Muscle of leg (tissue), 11 donors: ENCODE measurements around the gene SART1. TPM values are rescaled to one million over a fixed set of nuclear protein-coding genes. Genes with fewer than 3 reads are reported as not detected.

Source experiments
- DNase-seq: peaks from one replicate; pipeline ENCODE4 v3.0.0; 2013
- H3K27ac ChIP-seq: one replicate; pipeline ENCODE4 v1.5.1; 2013; ENCODE audit warnings: mild to moderate bottlenecking, low read length, control low read depth
- H3K27me3 ChIP-seq: one replicate; pipeline ENCODE4 v1.6.1; 2013; ENCODE audit warnings: low read length; ENCODE audit not compliant: control insufficient read depth, insufficient read depth
- H3K36me3 ChIP-seq: one replicate; pipeline ENCODE4 v1.6.1; 2013; ENCODE audit warnings: low read length; ENCODE audit not compliant: control insufficient read depth, insufficient read depth
- H3K4me1 ChIP-seq: one replicate; pipeline ENCODE4 v1.6.1; 2013; ENCODE audit warnings: low read length; ENCODE audit not compliant: control insufficient read depth, insufficient read depth
- H3K4me3 ChIP-seq: one replicate; pipeline ENCODE4 v1.5.1; 2013; ENCODE audit warnings: low read length, control low read depth
- H3K9me3 ChIP-seq: replicated peaks from 2 replicates; pipeline ENCODE4 v1.6.1; 2013; ENCODE audit warnings: low read depth, low read length; ENCODE audit not compliant: control insufficient read depth
- WGBS: methylation state at CpG from one replicate; pipeline ENCODE4 v1.1.5; 2013; ENCODE audit warnings: missing lambda C conversion rate; ENCODE audit not compliant: insufficient coverage; 5-methylcytosine and 5-hydroxymethylcytosine counted together
- polyA plus RNA-seq, 8 donors: library from polyadenylated mRNA; unstranded; fragments of 120-200 nt; gene quantifications; one replicate each; pipeline versions ENCODE4 v1.2.1 to v1.2.3, GENCODE V29; 2013; ENCODE audit warnings: inconsistent platforms in 1 of 8, low replicate concordance in 1 of 8; ENCODE audit not compliant: insufficient read length in 8 of 8, insufficient read depth in 1 of 8
- total RNA-seq: library from RNA; stranded (reverse); fragments of 120-200 nt; gene quantifications from one replicate; pipeline ENCODE4 v1.2.4, GENCODE V29; 2013

SART1 gene
- total and polyA plus RNA-seq, 9 donors: 27.6 to 52.3 (median 42.8) TPM

GRCh38 chr11:65928667-65929066, 32.9 kb upstream of the SART1 start:
- Histone ChIP-seq H3K36me3 (no peaks in the 10 kb centered on the region), H3K27ac (no peak overlapping the region), H3K4me1 (no peaks in the 10 kb centered on the region), H3K9me3 (no peaks in the 10 kb centered on the region), H3K27me3 (no peaks in the 10 kb centered on the region), H3K4me3 (no peak overlapping the region)
- WGBS: 80% methylated on average over 4 of the region's 6 CpGs
- no peak for DNase-seq

GRCh38 chr11:65931773-65932557, 29.6 kb upstream of the SART1 start:
- Histone ChIP-seq H3K4me1 (no peaks in the 10 kb centered on the region), H3K27ac (no peak overlapping the region), H3K27me3 (no peaks in the 10 kb centered on the region), H3K9me3 (no peaks in the 10 kb centered on the region), H3K4me3 (no peak overlapping the region), H3K36me3 (no peaks in the 10 kb centered on the region)
- WGBS: 60% methylated on average over 9 of the region's 13 CpGs
- no peak for DNase-seq

- H3K36me3 ChIP-seq: no peaks in the 10 kb centered on the region
- no peaks in the 10 kb centered on the region for H3K4me1 ChIP-seq
- no peak overlapping the region for H3K4me3 ChIP-seq
- no peaks in the 10 kb centered on the region for H3K9me3 ChIP-seq
- H3K27me3 ChIP-seq: no peaks in the 10 kb centered on the region
- no peak for DNase-seq
- 44% methylated on average over 7 of the region's 9 CpGs for WGBS
- no peak overlapping the region for H3K27ac ChIP-seq
Observed at GRCh38 chr11:65932558-65932919, 29.0 kb upstream of the SART1 start.

- no peaks in the 10 kb centered on the region for H3K27me3 ChIP-seq
- WGBS: no CpG with 5 or more reads among the region's 4 CpGs
- H3K4me1 ChIP-seq: no peaks in the 10 kb centered on the region
- no peak overlapping the region for H3K4me3 ChIP-seq
- no peaks in the 10 kb centered on the region for H3K9me3 ChIP-seq
- no peak for DNase-seq
- H3K27ac ChIP-seq: no peak overlapping the region
- no peaks in the 10 kb centered on the region for H3K36me3 ChIP-seq
Observed at GRCh38 chr11:65934014-65934413, 27.5 kb upstream of the SART1 start.

GRCh38 chr11:65937766-65938165, 23.8 kb upstream of the SART1 start:
- no peak overlapping the region for H3K4me3 ChIP-seq
- DNase-seq: no peak
- peaks cover 6% of the 10 kb centered on the region for H3K27me3 ChIP-seq
- no peak overlapping the region for H3K27ac ChIP-seq
- H3K4me1 ChIP-seq: no peaks in the 10 kb centered on the region
- H3K9me3 ChIP-seq: no peaks in the 10 kb centered on the region
- WGBS: 71% methylated on average over 2 of the region's 4 CpGs
- H3K36me3 ChIP-seq: no peaks in the 10 kb centered on the region

- H3K27me3 ChIP-seq: peaks cover 6% of the 10 kb centered on the region
- H3K4me1 ChIP-seq: no peaks in the 10 kb centered on the region
- WGBS: 75% methylated on average over 7 of the region's 9 CpGs
- H3K9me3 ChIP-seq: no peaks in the 10 kb centered on the region
- H3K36me3 ChIP-seq: no peaks in the 10 kb centered on the region
- DNase-seq: no peak
- no peak overlapping the region for H3K27ac ChIP-seq
- H3K4me3 ChIP-seq: no peak overlapping the region
Observed at GRCh38 chr11:65941720-65942310, 19.7 kb upstream of the SART1 start.

- Histone ChIP-seq H3K27me3 (peaks cover 6% of the 10 kb centered on the region), H3K9me3 (no peaks in the 10 kb centered on the region), H3K4me1 (no peaks in the 10 kb centered on the region), H3K4me3 (no peak overlapping the region), H3K27ac (no peak overlapping the region), H3K36me3 (no peaks in the 10 kb centered on the region)
- no peak for DNase-seq
- 77% methylated on average over 6 of the region's 7 CpGs for WGBS
Observed at GRCh38 chr11:65942531-65942930, 19.0 kb upstream of the SART1 start.

- Histone ChIP-seq H3K4me3 (no peak overlapping the region), H3K27ac (no peak overlapping the region), H3K36me3 (no peaks in the 10 kb centered on the region), H3K9me3 (no peaks in the 10 kb centered on the region), H3K27me3 (peaks cover 6% of the 10 kb centered on the region), H3K4me1 (no peaks in the 10 kb centered on the region)
- 89% methylated on average over 5 of the region's 8 CpGs for WGBS
- DNase-seq: no peak
Observed at GRCh38 chr11:65944191-65944590, 17.3 kb upstream of the SART1 start.

GRCh38 chr11:65944767-65945166, 16.8 kb upstream of the SART1 start:
- no peaks in the 10 kb centered on the region for H3K36me3 ChIP-seq
- 56% methylated on average over 7 of the region's 8 CpGs for WGBS
- no peak overlapping the region for H3K27ac ChIP-seq

GRCh38 chr11:65945430-65945911, 16.1 kb upstream of the SART1 start, which contains the start of gene TSGA10IP:
Gene TSGA10IP, plus strand, starts transcription at chr11:65945480. Its CDS starts 196 bp downstream, at chr11:65945676.
- Histone ChIP-seq H3K4me3 (no peak within 1 kb of the TSS), H3K4me1 (no peaks in the 10 kb centered on the region), H3K27ac (no peak within 1 kb of the TSS), H3K27me3 (peaks cover 6% of the 10 kb centered on the region), H3K9me3 (no peaks in the 10 kb centered on the region), H3K36me3 (no peaks in the 10 kb centered on the region)
- 52% methylated on average over 9 of the region's 13 CpGs for WGBS
- DNase-seq: no peak

More at GRCh38 chr11:65944767-65945166, 16.8 kb upstream of the SART1 start:
- DNase-seq: no peak
- H3K4me1 ChIP-seq: no peaks in the 10 kb centered on the region
- H3K27me3 ChIP-seq: peaks cover 6% of the 10 kb centered on the region
- H3K9me3 ChIP-seq: no peaks in the 10 kb centered on the region
- no peak overlapping the region for H3K4me3 ChIP-seq
